ENCODE results near the gene PNPLA6. TPM values are rescaled to one million over a fixed set of nuclear protein-coding genes. Genes with fewer than 3 reads are reported as not detected.
A peak's percentile ranks its signal among the peaks of the same experiment; 100 is the strongest.
"Not testable (repeated sequence)": the region's sequence is repeated elsewhere in the genome, so short reads cannot be mapped to it uniquely, and the experiment has no call there.

Gene PNPLA6
- total and polyA plus RNA-seq, 2 experiments from 2014 or later: 43.0 to 50.5 TPM

GRCh38 chr19:7535998-7536695 lies 630 bp downstream of the PNPLA6 start:
- peak overlapping the region; percentile 74 for H2AFZ ChIP-seq
- H3K36me3 ChIP-seq (replicated peaks; ENCODE audit: insufficient read depth, low read depth): no peaks in the 10 kb centered on the region

GRCh38 chr19:7538990-7539389 lies 3.5 kb downstream of the PNPLA6 start:
- not testable (repeated sequence) for DNase-seq (ENCODE audit: low spot score); H3K36me3 ChIP-seq (replicated peaks; ENCODE audit: insufficient read depth, low read depth); H3K9me3 ChIP-seq (ENCODE audit: low read depth); H3K27ac ChIP-seq; H3K27me3 ChIP-seq; H3K9me2 ChIP-seq (replicated peaks; ENCODE audit: insufficient read depth); H3K4me1 ChIP-seq (ENCODE audit: insufficient read depth); H3K4me3 ChIP-seq; H3K79me2 ChIP-seq; H4K20me1 ChIP-seq (ENCODE audit: insufficient read depth, poor library complexity, severe bottlenecking); H3K4me2 ChIP-seq; H2AFZ ChIP-seq
- 99% methylated on average over 5 of the region's 5 CpGs for WGBS (ENCODE audit: low lambda C conversion rate, missing lambda C conversion rate)

More at GRCh38 chr19:7535998-7536695, 630 bp downstream of the PNPLA6 start:
- H3K27ac ChIP-seq: no peak overlapping the region
- WGBS (ENCODE audit: low lambda C conversion rate, missing lambda C conversion rate): 49% methylated on average over 18 of the region's 30 CpGs
- peak overlapping the region; percentile 27 for H3K4me3 ChIP-seq
- no peaks in the 10 kb centered on the region for H4K20me1 ChIP-seq (ENCODE audit: insufficient read depth, poor library complexity, severe bottlenecking)
- H3K9me3 ChIP-seq (ENCODE audit: low read depth): no peaks in the 10 kb centered on the region
- DNase-seq (ENCODE audit: low spot score): no peak
- H3K79me2 ChIP-seq: no peaks in the 10 kb centered on the region
- no peaks in the 10 kb centered on the region for H3K27me3 ChIP-seq
- TF ChIP-seq CTCF (IDR thresholded peaks at IDR 0.05; ENCODE audit: poor library complexity): no peak
- no peak for TF ChIP-seq EZH2phosphoT487 (IDR thresholded peaks at IDR 0.05; ENCODE audit: low read depth, severe bottlenecking, unreplicated experiment)
- no peak for TF ChIP-seq EZH2 (IDR thresholded peaks at IDR 0.05; ENCODE audit: borderline replicate concordance)
- no peaks in the 10 kb centered on the region for H3K9me2 ChIP-seq (replicated peaks; ENCODE audit: insufficient read depth)
- H3K4me1 ChIP-seq (ENCODE audit: insufficient read depth): no peaks in the 10 kb centered on the region
- H3K4me2 ChIP-seq: peak overlapping the region; percentile 97

DNA sequence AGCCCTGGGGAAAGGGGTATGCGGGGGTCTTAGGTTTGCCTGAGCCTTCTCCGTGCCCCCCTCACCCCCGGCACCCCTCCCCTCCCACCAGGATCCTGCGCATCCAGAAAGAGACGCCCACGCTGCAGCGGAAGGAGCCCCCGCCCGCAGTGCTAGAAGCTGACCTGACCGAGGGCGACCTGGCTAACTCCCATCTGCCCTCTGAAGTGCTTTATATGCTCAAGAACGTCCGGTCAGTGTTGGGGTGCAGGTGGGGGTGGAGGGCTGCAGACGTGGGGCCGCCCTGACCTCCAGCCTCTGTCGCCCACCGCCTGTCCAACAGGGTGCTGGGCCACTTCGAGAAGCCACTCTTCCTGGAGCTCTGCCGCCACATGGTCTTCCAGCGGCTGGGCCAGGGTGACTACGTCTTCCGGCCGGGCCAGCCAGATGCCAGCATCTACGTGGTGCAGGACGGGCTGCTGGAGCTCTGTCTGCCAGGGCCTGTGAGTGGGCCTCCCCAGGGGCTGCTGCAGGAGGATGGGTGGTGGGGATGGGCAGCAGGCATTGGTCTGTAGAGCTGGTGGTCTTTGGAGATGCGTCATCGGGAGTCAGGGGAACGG lies 4.4 kb downstream of the PNPLA6 start:
- no peaks in the 10 kb centered on the region for H3K79me2 ChIP-seq
- no peaks in the 10 kb centered on the region for H3K36me3 ChIP-seq (replicated peaks; ENCODE audit: insufficient read depth, low read depth)

More for the DNA sequence above, 4.4 kb downstream of the PNPLA6 start:
- Histone ChIP-seq H3K4me2 (no peak overlapping the region), H3K27me3 (no peaks in the 10 kb centered on the region), H3K27ac (no peak overlapping the region), H3K9me3 (ENCODE audit: low read depth) (no peaks in the 10 kb centered on the region), H4K20me1 (ENCODE audit: insufficient read depth, poor library complexity, severe bottlenecking) (no peaks in the 10 kb centered on the region), H3K4me1 (ENCODE audit: insufficient read depth) (no peaks in the 10 kb centered on the region), H3K4me3 (no peak overlapping the region), H3K9me2 (replicated peaks; ENCODE audit: insufficient read depth) (no peaks in the 10 kb centered on the region), H2AFZ (no peak overlapping the region)
- DNase-seq (ENCODE audit: low spot score): no peak
- WGBS (ENCODE audit: low lambda C conversion rate, missing lambda C conversion rate): 97% methylated on average over 25 of the region's 28 CpGs
- TF ChIP-seq EZH2phosphoT487 (IDR thresholded peaks at IDR 0.05; ENCODE audit: low read depth, severe bottlenecking, unreplicated experiment) (no peak), CTCF (IDR thresholded peaks at IDR 0.05; ENCODE audit: poor library complexity) (no peak), EZH2 (IDR thresholded peaks at IDR 0.05; ENCODE audit: borderline replicate concordance) (no peak)

Data from hepatocyte (in vitro differentiated cells).